Common myeloid progenitor, CD34-positive (primary cell): ENCODE measurements around the gene HMCN2.

Experiments used
- CTCF ChIA-PET: fragments of 350-600 bp; sonication (Branson Sonifier 250); formaldehyde crosslinking; loops from one replicate; lab custom pipeline; 2021; ENCODE audit warnings: antibody characterized with exemption; lab: Charles Lee
- POLR2A ChIA-PET: fragments of 350-600 bp; sonication (Branson Sonifier 250); formaldehyde crosslinking; loops from one replicate; lab custom pipeline; 2021; ENCODE audit warnings: antibody characterized with exemption; lab: Charles Lee
- DNase-seq, 3 donors: peaks; one replicate each; pipeline versions ENCODE4 v3.0.0 to v3.0.0-alpha.2; 2013
- H3K27ac ChIP-seq, 2 experiments: 1 replicate in 1 of 2; 2 replicates in 1 of 2; pipeline ENCODE4 v1.7.0; 2013; ENCODE audit warnings: inconsistent platforms in 2 of 2, low read length in 2 of 2, mild to moderate bottlenecking in 2 of 2, low read depth in 1 of 2, moderate library complexity in 1 of 2; ENCODE audit not compliant: severe bottlenecking in 2 of 2, insufficient read depth in 1 of 2, poor library complexity in 1 of 2
- H3K27me3 ChIP-seq, 5 experiments: replicated peaks in 2 of 5; 1 replicate in 3 of 5; 2 replicates in 2 of 5; pipeline versions ENCODE4 v1.6.1 to v1.7.0; 2013; ENCODE audit warnings: low read length in 4 of 5, mild to moderate bottlenecking in 2 of 5, moderate library complexity in 2 of 5, inconsistent platforms in 1 of 5; ENCODE audit not compliant: insufficient read depth in 5 of 5, control insufficient read depth in 4 of 5
- H3K36me3 ChIP-seq, 4 experiments: 1 replicate in 2 of 4; 2 replicates in 2 of 4; pipeline versions ENCODE4 v1.6.1 to v1.7.0; 2013; ENCODE audit warnings: low read length in 3 of 4, control low read depth in 1 of 4, mild to moderate bottlenecking in 1 of 4; ENCODE audit not compliant: control insufficient read depth in 4 of 4, insufficient read depth in 4 of 4
- H3K4me1 ChIP-seq, 4 experiments: 1 replicate in 3 of 4; 2 replicates in 1 of 4; pipeline versions ENCODE4 v1.6.1 to v1.7.1; 2013; ENCODE audit warnings: low read length in 3 of 4, mild to moderate bottlenecking in 3 of 4, control low read depth in 1 of 4, inconsistent platforms in 1 of 4, moderate library complexity in 1 of 4; ENCODE audit not compliant: control insufficient read depth in 4 of 4, insufficient read depth in 4 of 4; ENCODE audit errors: control extremely low read depth in 1 of 4
- H3K4me3 ChIP-seq, 7 experiments: 1 replicate in 4 of 7; 2 replicates in 3 of 7; pipeline versions ENCODE4 v1.5.1 to v1.7.0; 2013; ENCODE audit warnings: mild to moderate bottlenecking in 7 of 7, low read length in 6 of 7, moderate library complexity in 6 of 7, inconsistent platforms in 2 of 7, low read depth in 2 of 7, control low read depth in 1 of 7; ENCODE audit not compliant: insufficient read depth in 4 of 7, control insufficient read depth in 1 of 7; ENCODE audit errors: extremely low read depth in 1 of 7
- H3K9me3 ChIP-seq, 5 experiments: 1 replicate in 4 of 5; 2 replicates in 1 of 5; pipeline versions ENCODE4 v1.6.1 to v1.7.1; 2013; ENCODE audit warnings: low read length in 4 of 5, mild to moderate bottlenecking in 2 of 5, inconsistent platforms in 1 of 5, low read depth in 1 of 5, moderate library complexity in 1 of 5; ENCODE audit not compliant: control insufficient read depth in 4 of 5, insufficient read depth in 2 of 5; ENCODE audit errors: control extremely low read depth in 1 of 5
- WGBS: methylation state at CpG from one replicate; pipeline ENCODE4 v1.1.5; 2013; ENCODE audit not compliant: insufficient coverage; 5-methylcytosine and 5-hydroxymethylcytosine counted together

HMCN2 gene

DNA sequence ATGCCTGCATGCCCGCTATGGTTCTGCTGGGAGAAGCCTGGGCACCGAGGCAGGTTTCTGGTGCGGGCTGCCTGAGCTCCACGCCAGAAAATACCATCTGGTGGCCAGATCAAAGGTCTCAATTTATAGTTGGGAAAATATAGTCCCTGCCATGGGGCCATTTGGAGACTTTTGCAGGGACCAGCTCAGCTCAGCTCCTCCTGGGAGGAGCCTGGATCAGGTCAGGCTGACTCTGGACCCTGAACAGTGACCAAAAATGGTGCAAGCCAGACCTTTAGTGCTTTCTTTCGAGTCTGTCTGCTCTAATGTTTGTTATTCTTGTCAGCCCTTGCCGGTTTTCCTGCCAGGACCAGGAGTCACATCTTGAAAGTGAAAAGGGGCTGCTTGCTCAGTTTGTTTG, 31.8 kb downstream of the HMCN2 start:
- H3K4me1 ChIP-seq: no peaks in the 10 kb centered on the region
- no peak overlapping the region for H3K27ac ChIP-seq
- peaks cover 0 to 24% (median 3%) of the 10 kb centered on the region in 5 experiments for H3K27me3 ChIP-seq
- ChIA-PET POLR2A (no interaction called here), CTCF (no interaction called here)
- H3K9me3 ChIP-seq: no peaks in the 10 kb centered on the region
- 64% methylated on average over 6 of the region's 6 CpGs for WGBS
- H3K36me3 ChIP-seq: no peaks in the 10 kb centered on the region
- no peak overlapping the region for H3K4me3 ChIP-seq
- no peak for DNase-seq

DNA sequence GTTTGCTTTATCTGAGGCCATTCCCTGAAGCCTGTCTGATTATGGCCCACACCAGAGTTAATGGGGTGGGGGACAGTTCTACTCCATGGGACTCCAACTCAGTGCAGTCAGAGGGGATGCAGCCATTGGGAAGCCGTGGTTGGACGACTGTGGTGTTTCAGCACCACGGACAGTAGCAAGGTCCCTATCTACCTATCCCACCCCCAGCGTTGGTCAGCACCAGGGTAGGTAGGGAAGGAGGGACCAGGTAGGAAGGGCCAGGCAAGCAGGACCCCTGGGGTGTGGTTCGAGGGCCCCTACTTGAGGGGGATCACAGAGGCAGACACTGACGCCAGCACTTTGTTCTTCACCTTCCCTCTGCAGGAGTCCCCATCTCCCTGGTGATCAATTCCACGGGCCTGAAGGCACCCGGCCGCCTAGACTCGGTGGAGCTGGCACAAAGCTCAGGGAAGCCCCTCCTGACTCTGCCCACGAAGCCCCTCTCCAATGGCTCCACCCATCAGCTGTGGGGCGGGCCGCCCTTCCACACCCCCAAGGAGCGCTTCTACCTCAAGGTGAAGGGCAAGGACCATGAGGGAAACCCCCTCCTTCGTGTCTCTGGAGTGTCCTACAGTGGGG, 33.2 kb downstream of the HMCN2 start:
- WGBS: 65% methylated on average over 13 of the region's 15 CpGs
- no peaks in the 10 kb centered on the region for H3K4me1 ChIP-seq
- peak in 2 of 3 donors; percentile 36 for DNase-seq
- no peak overlapping the region for H3K27ac ChIP-seq
- ChIA-PET POLR2A (no interaction called here), CTCF (no interaction called here)
- peaks cover 0 to 27% (median 0%) of the 10 kb centered on the region in 5 experiments for H3K27me3 ChIP-seq
- no peak overlapping the region for H3K4me3 ChIP-seq
- no peaks in the 10 kb centered on the region for H3K9me3 ChIP-seq
- H3K36me3 ChIP-seq: no peaks in the 10 kb centered on the region

DNA sequence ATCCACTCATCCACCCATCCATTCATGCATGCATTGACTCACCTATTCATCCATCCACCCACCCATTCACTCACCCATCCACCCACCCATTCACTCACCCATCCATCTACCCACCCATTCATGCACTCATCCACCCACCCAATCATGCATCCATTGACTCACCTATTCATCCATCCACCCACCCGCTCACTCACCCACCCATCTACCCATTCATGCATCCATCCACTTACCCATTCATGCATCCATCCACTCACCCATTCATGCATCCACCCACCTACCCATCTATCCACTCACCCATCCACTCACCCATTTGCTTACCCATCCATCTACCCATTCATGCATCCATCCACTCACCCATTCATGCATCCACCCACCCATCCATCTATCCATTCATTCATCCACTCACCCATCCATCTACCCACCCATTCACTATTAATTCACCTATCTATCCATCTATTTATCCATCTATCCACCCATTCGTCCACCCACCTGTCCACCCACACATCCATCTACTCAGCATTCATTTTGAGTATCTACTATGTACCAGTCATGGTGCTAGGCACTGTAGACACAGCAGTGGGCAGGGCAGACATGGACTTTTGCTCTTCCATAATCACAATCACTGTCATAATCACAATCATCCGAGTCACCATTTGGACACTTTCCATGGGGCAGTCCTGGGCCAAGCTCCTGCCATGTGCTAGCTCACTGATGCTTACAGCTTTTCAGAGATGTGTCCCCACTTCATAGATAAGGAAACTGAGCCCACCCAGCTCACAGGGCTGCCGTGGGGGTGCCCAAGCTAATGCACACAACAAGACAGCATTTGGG, 34.4 kb downstream of the HMCN2 start:
- WGBS: 85% methylated on average over 4 of the region's 4 CpGs
- POLR2A ChIA-PET: no interaction called here
- H3K27me3 ChIP-seq: peaks cover 0 to 33% (median 0%) of the 10 kb centered on the region in 5 experiments
- no peaks in the 10 kb centered on the region for H3K4me1 ChIP-seq
- H3K27ac ChIP-seq: no peak overlapping the region
- CTCF ChIA-PET: interaction anchor here (1.3 kb wide), 1 partner anchor 12 kb away, joined by 3 read pairs; no protein-coding TSS in a partner anchor
- no peaks in the 10 kb centered on the region for H3K9me3 ChIP-seq
- no peak overlapping the region for H3K4me3 ChIP-seq
- H3K36me3 ChIP-seq: no peaks in the 10 kb centered on the region
- DNase-seq: no peak

DNA sequence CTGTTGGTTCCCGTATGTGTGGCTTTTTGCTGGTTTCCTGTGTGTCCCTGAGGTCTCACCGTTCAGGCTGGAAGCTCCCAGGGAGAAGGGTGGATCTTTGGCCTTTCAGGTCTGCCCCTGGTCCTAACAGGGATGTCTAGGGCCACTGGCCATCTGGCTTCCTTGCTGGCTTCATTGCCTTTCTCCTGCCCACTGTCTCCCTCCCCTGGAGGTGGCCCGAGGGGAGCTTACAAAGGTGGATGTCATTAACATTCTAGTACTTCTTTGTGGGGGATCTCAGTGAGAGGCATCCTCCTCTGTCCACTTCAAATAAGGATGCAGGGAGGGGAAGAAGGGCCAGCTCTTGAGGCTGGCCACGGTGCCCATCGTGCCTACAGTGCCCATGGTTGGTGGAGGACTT, 35.2 kb downstream of the HMCN2 start:
- CTCF ChIA-PET: interaction anchor here (1.3 kb wide), 1 partner anchor 11 kb away, joined by 3 read pairs; no protein-coding TSS in a partner anchor
- 81% methylated on average over 2 of the region's 5 CpGs for WGBS
- POLR2A ChIA-PET: no interaction called here

DNA sequence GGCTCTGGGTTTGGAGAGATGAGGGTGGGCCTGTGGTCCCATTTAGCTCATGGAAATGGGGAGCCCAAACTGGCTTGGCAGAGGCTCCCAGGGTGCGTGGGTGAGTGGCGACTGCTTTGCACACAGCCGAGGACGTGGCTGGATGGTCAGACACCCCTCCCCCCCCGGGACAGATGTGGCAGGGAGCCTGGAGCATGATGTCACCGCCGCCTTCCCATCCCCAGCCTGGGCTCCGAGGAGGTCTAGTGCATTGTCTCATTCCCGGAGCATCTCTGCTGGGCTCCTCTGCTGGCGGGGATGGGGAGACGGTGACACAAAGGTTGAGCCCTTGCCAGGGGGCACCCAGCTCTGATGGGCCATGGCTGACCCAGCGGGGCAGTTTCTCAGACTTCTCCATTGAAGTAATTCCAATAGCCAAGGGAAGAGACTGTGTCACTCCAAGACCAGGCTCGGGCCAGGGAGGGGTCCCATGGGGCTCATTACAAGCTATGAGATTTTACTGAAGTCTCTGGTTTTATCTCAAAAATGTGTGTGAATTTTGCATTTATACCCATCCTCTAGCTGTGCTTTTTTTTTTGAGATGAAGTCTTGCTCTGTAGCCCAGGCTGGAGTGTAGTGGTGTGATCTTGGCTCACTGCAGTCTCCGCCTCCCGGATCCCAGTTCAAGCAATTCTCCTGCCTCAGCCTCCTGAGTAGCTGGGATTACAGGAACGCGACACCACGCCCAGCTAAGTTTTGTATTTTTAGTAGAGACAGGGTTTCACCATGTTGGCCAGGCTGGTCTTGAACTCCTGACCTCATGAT, 36.1 kb downstream of the HMCN2 start:
- CTCF ChIA-PET: interaction anchor here (0.7 to 1.3 kb wide), 2 partner anchors 10 to 119 kb away, joined by 3 to 5 read pairs; no protein-coding TSS in a partner anchor
- no peak for DNase-seq
- WGBS: 96% methylated on average over 18 of the region's 18 CpGs
- Histone ChIP-seq H3K36me3 (no peaks in the 10 kb centered on the region), H3K4me1 (no peaks in the 10 kb centered on the region), H3K4me3 (no peak overlapping the region), H3K27ac (no peak overlapping the region), H3K9me3 (no peaks in the 10 kb centered on the region), H3K27me3 (peaks cover 0 to 25% (median 0%) of the 10 kb centered on the region in 5 experiments)
- POLR2A ChIA-PET: interaction anchor here (0.6 kb wide), 2 partner anchors 31 to 49 kb away, joined by 3 to 6 read pairs; no protein-coding TSS in a partner anchor

More for the DNA sequence above, 35.2 kb downstream of the HMCN2 start:
- DNase-seq: no peak
- Histone ChIP-seq H3K27ac (no peak overlapping the region), H3K27me3 (peaks cover 0 to 29% (median 0%) of the 10 kb centered on the region in 5 experiments), H3K4me1 (no peaks in the 10 kb centered on the region), H3K36me3 (no peaks in the 10 kb centered on the region), H3K4me3 (no peak overlapping the region), H3K9me3 (no peaks in the 10 kb centered on the region)

DNA sequence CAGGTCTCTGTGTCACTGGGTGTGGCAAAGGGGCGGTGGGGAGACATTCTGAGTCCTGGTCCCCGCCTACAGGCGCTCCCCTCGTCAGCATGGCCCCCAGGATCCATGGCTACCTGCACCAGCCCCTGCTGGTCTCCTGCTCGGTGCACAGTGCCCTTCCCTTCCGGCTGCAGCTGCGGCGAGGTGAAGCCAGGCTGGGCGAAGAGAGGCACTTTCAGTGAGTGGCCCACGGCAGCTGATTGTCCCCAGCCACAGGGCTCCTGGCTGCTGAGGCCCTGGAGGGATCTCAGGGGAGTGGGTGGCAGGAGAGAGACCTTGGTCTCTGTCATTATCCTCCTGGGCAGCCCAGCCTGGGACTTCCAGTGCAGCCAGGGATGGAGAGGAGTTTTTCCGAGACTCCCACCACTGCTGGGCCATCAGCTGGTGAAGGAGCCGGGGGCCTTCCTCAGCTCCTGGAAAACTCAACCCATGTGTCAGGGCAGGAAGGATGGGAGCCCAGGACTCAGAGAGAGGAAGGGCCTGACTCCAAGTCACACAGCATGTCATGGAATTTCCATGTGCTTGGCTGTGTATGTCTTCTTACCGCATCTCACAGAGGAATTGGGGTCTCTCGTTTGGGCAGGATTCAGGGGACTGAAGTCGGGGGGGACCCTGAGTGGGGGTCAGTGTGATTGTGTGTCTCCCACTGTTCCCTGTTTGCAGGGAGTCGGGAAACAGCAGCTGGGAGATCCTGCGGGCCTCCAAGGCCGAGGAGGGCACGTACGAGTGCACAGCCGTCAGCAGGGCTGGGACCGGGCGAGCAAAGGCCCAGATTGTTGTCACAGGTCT, 37.4 kb downstream of the HMCN2 start:
- ChIA-PET POLR2A (no interaction called here), CTCF (no interaction called here)
- 91% methylated on average over 15 of the region's 23 CpGs for WGBS
- no peak overlapping the region for H3K27ac ChIP-seq
- no peak overlapping the region for H3K4me3 ChIP-seq
- no peaks in the 10 kb centered on the region for H3K9me3 ChIP-seq
- no peaks in the 10 kb centered on the region for H3K36me3 ChIP-seq
- peaks cover 0 to 20% (median 0%) of the 10 kb centered on the region in 5 experiments for H3K27me3 ChIP-seq
- DNase-seq: no peak
- no peaks in the 10 kb centered on the region for H3K4me1 ChIP-seq
